Hepatocyte (in vitro differentiated cells): Measurements from ENCODE around the gene ADORA1. TPM values are rescaled to one million over a fixed set of nuclear protein-coding genes. Genes with fewer than 3 reads are reported as not detected.

Experiments
- DNase-seq: peaks from one replicate; pipeline ENCODE4 v3.0.0-alpha.2; 2016; ENCODE audit warnings: low spot score
- H2AFZ ChIP-seq: fragments of 200-600 bp; sonication (generic); 2 replicates; pipeline ENCODE4 v1.6.0; 2016; ENCODE audit warnings: antibody characterized with exemption, mild to moderate bottlenecking
- H3K27ac ChIP-seq: fragments of 200-600 bp; sonication (generic); 2 replicates; pipeline ENCODE4 v1.5.1; 2016; ENCODE audit warnings: mild to moderate bottlenecking
- H3K27me3 ChIP-seq: fragments of 200-600 bp; sonication (generic); 2 replicates; pipeline ENCODE4 v1.6.1; 2016
- H3K36me3 ChIP-seq: fragments of 200-600 bp; sonication (generic); replicated peaks from 2 replicates; pipeline ENCODE4 v1.5.1; 2016; ENCODE audit warnings: low read depth; ENCODE audit not compliant: insufficient read depth
- H3K4me1 ChIP-seq: fragments of 200-600 bp; sonication (generic); 2 replicates; pipeline ENCODE4 v1.5.1; 2016; ENCODE audit warnings: mild to moderate bottlenecking, moderate library complexity; ENCODE audit not compliant: insufficient read depth
- H3K4me2 ChIP-seq: fragments of 200-600 bp; sonication (generic); 2 replicates; pipeline ENCODE4 v1.6.0; 2016
- H3K4me3 ChIP-seq: fragments of 200-600 bp; sonication (generic); 2 replicates; pipeline ENCODE4 v1.5.1; 2016; ENCODE audit warnings: mild to moderate bottlenecking
- H3K79me2 ChIP-seq: fragments of 200-600 bp; sonication (generic); 2 replicates; pipeline ENCODE4 v1.6.0; 2017; ENCODE audit warnings: mild to moderate bottlenecking
- H3K9me2 ChIP-seq: fragments of 200-600 bp; sonication (generic); replicated peaks from 2 replicates; pipeline ENCODE4 v1.6.0; 2017; ENCODE audit warnings: mild to moderate bottlenecking; ENCODE audit not compliant: insufficient read depth
- H3K9me3 ChIP-seq: fragments of 200-600 bp; sonication (generic); 2 replicates; pipeline ENCODE4 v1.5.1; 2016; ENCODE audit warnings: low read depth, mild to moderate bottlenecking
- H4K20me1 ChIP-seq: fragments of 200-600 bp; sonication (generic); 2 replicates; pipeline ENCODE4 v1.6.0; 2016; ENCODE audit warnings: mild to moderate bottlenecking; ENCODE audit not compliant: insufficient read depth, poor library complexity, severe bottlenecking
- CTCF ChIP-seq: fragments of 200-600 bp; sonication (generic); IDR thresholded peaks from 2 replicates; pipeline ENCODE4 v1.5.1; 2016; ENCODE audit warnings: antibody characterized with exemption, mild to moderate bottlenecking; ENCODE audit not compliant: poor library complexity
- EZH2 ChIP-seq: fragments of 200-600 bp; sonication (generic); IDR thresholded peaks from 2 replicates; pipeline ENCODE4 v1.6.1; 2016; ENCODE audit warnings: antibody characterized with exemption, mild to moderate bottlenecking, borderline replicate concordance
- EZH2phosphoT487 ChIP-seq: fragments of 200-600 bp; sonication (generic); IDR thresholded peaks from one replicate; pipeline ENCODE4 v1.6.1; 2018; ENCODE audit warnings: antibody characterized with exemption, mild to moderate bottlenecking, low read depth, moderate library complexity; ENCODE audit not compliant: unreplicated experiment, severe bottlenecking
- WGBS: methylation state at CpG from one replicate; pipeline ENCODE4 v1.1.6; 2016; ENCODE audit warnings: low lambda C conversion rate; ENCODE audit errors: missing lambda C conversion rate; 5-methylcytosine and 5-hydroxymethylcytosine counted together
- polyA plus RNA-seq: library from polyadenylated mRNA; unstranded; fragments of >200 nt; fragmentation: Nextera tagmentation; extraction: Ambion mirVana; gene quantifications from 2 replicates; pipeline ENCODE4 v1.2.1, GENCODE V29; 2016
- total RNA-seq: library from RNA; depleted of rRNA; stranded (reverse); fragments of >200 nt; gene quantifications from 2 replicates; pipeline ENCODE4 v1.2.3, GENCODE V29; 2014

The ADORA1 gene
- total and polyA plus RNA-seq, 2 experiments from 2014 or later, result 2.0 to 2.3 TPM

- TF ChIP-seq EZH2phosphoT487 (no peak), EZH2 (no peak), CTCF (no peak)
- Histone ChIP-seq H3K9me2 (no peaks in the 10 kb centered on the region), H3K27ac (no peak overlapping the region), H3K36me3 (no peaks in the 10 kb centered on the region), H3K4me3 (no peak overlapping the region), H3K4me1 (peaks cover 12% of the 10 kb centered on the region), H3K27me3 (no peaks in the 10 kb centered on the region), H3K79me2 (no peaks in the 10 kb centered on the region), H3K4me2 (no peak overlapping the region), H2AFZ (no peak overlapping the region), H4K20me1 (no peaks in the 10 kb centered on the region), H3K9me3 (no peaks in the 10 kb centered on the region)
- 63% methylated on average over 6 of the region's 6 CpGs for WGBS
- no peak for DNase-seq
Measured at GRCh38 chr1:203161175-203161574, 33.6 kb downstream of the ADORA1 start.

GRCh38 chr1:203161703-203162102 is 34.2 kb downstream of the ADORA1 start:
- DNase-seq, result no peak
- peaks cover 6% of the 10 kb centered on the region for H3K4me1 ChIP-seq
- no peaks in the 10 kb centered on the region for H3K79me2 ChIP-seq
- H3K4me2 ChIP-seq, result no peak overlapping the region
- no peaks in the 10 kb centered on the region for H3K27me3 ChIP-seq
- no peak overlapping the region for H3K4me3 ChIP-seq
- no peaks in the 10 kb centered on the region for H3K36me3 ChIP-seq
- H3K27ac ChIP-seq, result no peak overlapping the region
- H3K9me2 ChIP-seq, result no peaks in the 10 kb centered on the region
- 91% methylated on average over 11 of the region's 11 CpGs for WGBS
- no peak overlapping the region for H2AFZ ChIP-seq
- no peaks in the 10 kb centered on the region for H4K20me1 ChIP-seq
- TF ChIP-seq EZH2 (no peak), EZH2phosphoT487 (no peak), CTCF (no peak)
- no peaks in the 10 kb centered on the region for H3K9me3 ChIP-seq

- Histone ChIP-seq H4K20me1 (no peaks in the 10 kb centered on the region), H3K9me3 (no peaks in the 10 kb centered on the region), H3K4me2 (no peak overlapping the region), H3K27ac (no peak overlapping the region), H2AFZ (no peak overlapping the region), H3K9me2 (no peaks in the 10 kb centered on the region), H3K79me2 (no peaks in the 10 kb centered on the region), H3K4me3 (no peak overlapping the region), H3K27me3 (no peaks in the 10 kb centered on the region), H3K4me1 (no peaks in the 10 kb centered on the region), H3K36me3 (no peaks in the 10 kb centered on the region)
- no peak for TF ChIP-seq EZH2phosphoT487
- no peak for TF ChIP-seq CTCF
- TF ChIP-seq EZH2, result no peak
- WGBS, result 80% methylated on average over 1 of the region's 1 CpG
- DNase-seq, result no peak
Measured at GRCh38 chr1:203162403-203162802, 34.9 kb downstream of the ADORA1 start.
